ENCODE measurements around the gene GALNT7. TPM values are rescaled to one million over a fixed set of nuclear protein-coding genes. Genes with fewer than 3 reads are reported as not detected.

Gene GALNT7
- total RNA-seq, 1 experiment from 2014 or later, result 13.8 TPM

DNA sequence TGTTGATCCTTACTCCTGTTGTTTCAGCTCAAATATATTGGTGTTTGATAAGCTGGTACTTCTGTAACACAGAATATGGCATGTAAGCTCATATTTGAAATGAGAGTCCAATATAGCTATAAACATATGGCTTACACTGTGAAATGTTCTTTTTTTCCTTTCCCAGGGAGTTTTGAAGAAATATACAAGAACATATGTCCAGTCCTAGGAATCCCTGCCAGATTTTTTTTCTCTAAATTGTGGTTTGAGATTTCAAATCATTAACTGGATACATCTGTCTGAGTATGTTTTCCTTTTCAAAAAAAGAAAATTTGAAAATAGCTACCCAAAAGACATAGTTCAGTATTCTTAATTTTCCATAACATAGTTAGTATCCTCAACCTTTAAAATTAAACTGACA is 105.3 kb downstream of the GALNT7 start:
- TF ChIP-seq EZH2 (IDR thresholded peaks at IDR 0.05; ENCODE audit: low read length, unreplicated experiment) (no peak), EZH2phosphoT487 (IDR thresholded peaks at IDR 0.05; ENCODE audit: borderline replicate concordance, low read length) (no peak)
- TF ChIP-seq, protein P1, sequence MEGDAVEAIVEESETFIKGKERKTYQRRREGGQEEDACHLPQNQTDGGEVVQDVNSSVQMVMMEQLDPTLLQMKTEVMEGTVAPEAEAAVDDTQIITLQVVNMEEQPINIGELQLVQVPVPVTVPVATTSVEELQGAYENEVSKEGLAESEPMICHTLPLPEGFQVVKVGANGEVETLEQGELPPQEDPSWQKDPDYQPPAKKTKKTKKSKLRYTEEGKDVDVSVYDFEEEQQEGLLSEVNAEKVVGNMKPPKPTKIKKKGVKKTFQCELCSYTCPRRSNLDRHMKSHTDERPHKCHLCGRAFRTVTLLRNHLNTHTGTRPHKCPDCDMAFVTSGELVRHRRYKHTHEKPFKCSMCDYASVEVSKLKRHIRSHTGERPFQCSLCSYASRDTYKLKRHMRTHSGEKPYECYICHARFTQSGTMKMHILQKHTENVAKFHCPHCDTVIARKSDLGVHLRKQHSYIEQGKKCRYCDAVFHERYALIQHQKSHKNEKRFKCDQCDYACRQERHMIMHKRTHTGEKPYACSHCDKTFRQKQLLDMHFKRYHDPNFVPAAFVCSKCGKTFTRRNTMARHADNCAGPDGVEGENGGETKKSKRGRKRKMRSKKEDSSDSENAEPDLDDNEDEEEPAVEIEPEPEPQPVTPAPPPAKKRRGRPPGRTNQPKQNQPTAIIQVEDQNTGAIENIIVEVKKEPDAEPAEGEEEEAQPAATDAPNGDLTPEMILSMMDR (conservative IDR thresholded peaks at IDR 0.05; ENCODE audit: low read depth, low read length), result no peak
- no peak overlapping the region for H3K9ac ChIP-seq (ENCODE audit: low read length)
- no peak for DNase-seq
- no peaks in the 10 kb centered on the region for H4K20me1 ChIP-seq (ENCODE audit: low read length)
- H3F3A ChIP-seq (ENCODE audit: low read length, unreplicated experiment), result no peaks in the 10 kb centered on the region
- no peaks in the 10 kb centered on the region for H3K4me1 ChIP-seq (ENCODE audit: insufficient read depth, low read length)
- H3K79me2 ChIP-seq (ENCODE audit: low read length), result no peaks in the 10 kb centered on the region
- no peaks in the 10 kb centered on the region for H3K27me3 ChIP-seq (ENCODE audit: low read length)
- ChIA-PET POLR2A (ENCODE audit: unreplicated experiment) (no interaction called here), CTCF (no interaction called here)
- no peaks in the 10 kb centered on the region for H3K36me3 ChIP-seq (ENCODE audit: low read depth, low read length)
- no peak overlapping the region for H2AFZ ChIP-seq (ENCODE audit: low read length)
- H3K27ac ChIP-seq (ENCODE audit: low read length), result no peak overlapping the region
- intact Hi-C loops (cut with micrococcal nuclease), result no loop called here
- ATAC-seq, result no peak
- no peaks in the 10 kb centered on the region for H3K9me2 ChIP-seq (replicated peaks; ENCODE audit: low read length)
- no peak overlapping the region for H3K4me3 ChIP-seq (ENCODE audit: low read length)
- H3K9me3 ChIP-seq (ENCODE audit: low read length), result no peaks in the 10 kb centered on the region
- H3K4me2 ChIP-seq (ENCODE audit: low read length), result no peak overlapping the region
- no TSS peak for BruUV-seq (replicated peaks)

DNA sequence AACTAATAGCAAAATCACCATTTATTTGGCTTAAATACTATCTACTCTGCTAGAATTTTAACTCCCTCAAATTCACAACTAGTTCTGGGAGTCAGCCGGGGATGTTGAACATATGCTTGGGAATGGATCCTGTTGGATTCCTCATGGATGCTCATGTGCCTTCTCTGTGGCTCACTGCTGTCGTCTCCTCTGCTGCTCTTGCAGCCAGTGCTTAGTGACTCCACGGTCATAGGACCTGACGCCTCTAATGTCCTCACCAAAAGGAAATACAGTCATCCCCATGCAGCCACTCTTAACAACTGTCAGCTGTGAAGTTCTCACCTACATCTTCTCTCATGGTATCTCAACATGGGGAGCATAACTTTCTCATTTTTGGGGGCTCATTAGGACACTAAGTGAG is 106.1 kb downstream of the GALNT7 start:
- Histone ChIP-seq H3K4me2 (ENCODE audit: low read length) (no peak overlapping the region), H3K9ac (ENCODE audit: low read length) (no peak overlapping the region), H3K79me2 (ENCODE audit: low read length) (no peaks in the 10 kb centered on the region), H3K9me2 (replicated peaks; ENCODE audit: low read length) (no peaks in the 10 kb centered on the region), H3K4me1 (ENCODE audit: insufficient read depth, low read length) (no peaks in the 10 kb centered on the region), H4K20me1 (ENCODE audit: low read length) (no peaks in the 10 kb centered on the region), H3K27ac (ENCODE audit: low read length) (no peak overlapping the region), H3K27me3 (ENCODE audit: low read length) (no peaks in the 10 kb centered on the region), H3K4me3 (ENCODE audit: low read length) (no peak overlapping the region), H3F3A (ENCODE audit: low read length, unreplicated experiment) (no peaks in the 10 kb centered on the region), H3K9me3 (ENCODE audit: low read length) (no peaks in the 10 kb centered on the region), H2AFZ (ENCODE audit: low read length) (no peak overlapping the region), H3K36me3 (ENCODE audit: low read depth, low read length) (no peaks in the 10 kb centered on the region)
- ATAC-seq, result no peak
- intact Hi-C loops (cut with micrococcal nuclease), result no loop called here
- BruUV-seq (replicated peaks), result no TSS peak
- ChIA-PET POLR2A (ENCODE audit: unreplicated experiment) (no interaction called here), CTCF (no interaction called here)
- TF ChIP-seq, protein P1 (conservative IDR thresholded peaks at IDR 0.05; ENCODE audit: low read depth, low read length), result no peak
- no peak for TF ChIP-seq EZH2phosphoT487 (IDR thresholded peaks at IDR 0.05; ENCODE audit: borderline replicate concordance, low read length)
- TF ChIP-seq EZH2 (IDR thresholded peaks at IDR 0.05; ENCODE audit: low read length, unreplicated experiment), result no peak
- DNase-seq, result no peak

DNA sequence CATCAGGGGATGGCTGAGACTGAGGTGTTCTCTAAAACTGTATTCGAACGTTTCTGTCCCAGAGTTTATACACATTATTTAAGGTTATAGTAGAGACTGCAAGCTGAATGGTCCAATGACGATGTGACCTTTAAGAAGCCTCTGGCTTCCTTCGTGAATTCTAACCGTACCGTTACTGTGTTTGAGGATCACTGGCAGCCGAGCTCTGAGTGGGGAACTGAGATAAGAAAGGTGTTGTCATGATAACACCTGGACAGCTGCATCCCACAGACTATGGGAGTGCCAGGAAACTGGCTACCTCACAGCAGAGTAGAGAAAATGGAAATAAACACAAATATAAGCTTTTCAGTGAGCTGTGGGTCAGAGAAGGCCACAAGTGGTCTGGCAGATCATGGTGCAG is 106.5 kb downstream of the GALNT7 start:
- H3K9ac ChIP-seq (ENCODE audit: low read length), result no peak overlapping the region
- no peak overlapping the region for H3K4me3 ChIP-seq (ENCODE audit: low read length)
- no peaks in the 10 kb centered on the region for H3K79me2 ChIP-seq (ENCODE audit: low read length)
- H3K9me2 ChIP-seq (replicated peaks; ENCODE audit: low read length), result no peaks in the 10 kb centered on the region
- DNase-seq, result no peak
- no peak overlapping the region for H3K27ac ChIP-seq (ENCODE audit: low read length)
- no peaks in the 10 kb centered on the region for H3K4me1 ChIP-seq (ENCODE audit: insufficient read depth, low read length)
- H3K9me3 ChIP-seq (ENCODE audit: low read length), result no peaks in the 10 kb centered on the region
- ATAC-seq, result no peak
- H3F3A ChIP-seq (ENCODE audit: low read length, unreplicated experiment), result no peaks in the 10 kb centered on the region
- no peaks in the 10 kb centered on the region for H3K36me3 ChIP-seq (ENCODE audit: low read depth, low read length)
- TF ChIP-seq, protein P1 (conservative IDR thresholded peaks at IDR 0.05; ENCODE audit: low read depth, low read length), result no peak
- TF ChIP-seq EZH2phosphoT487 (IDR thresholded peaks at IDR 0.05; ENCODE audit: borderline replicate concordance, low read length) (no peak), EZH2 (IDR thresholded peaks at IDR 0.05; ENCODE audit: low read length, unreplicated experiment) (no peak)
- no peak overlapping the region for H3K4me2 ChIP-seq (ENCODE audit: low read length)
- CTCF ChIA-PET, result no interaction called here
- H2AFZ ChIP-seq (ENCODE audit: low read length), result no peak overlapping the region
- H3K27me3 ChIP-seq (ENCODE audit: low read length), result no peaks in the 10 kb centered on the region
- BruUV-seq (replicated peaks), result no TSS peak
- intact Hi-C loops (cut with micrococcal nuclease), result no loop called here
- H4K20me1 ChIP-seq (ENCODE audit: low read length), result no peaks in the 10 kb centered on the region
- POLR2A ChIA-PET (ENCODE audit: unreplicated experiment), result no interaction called here

Data from PC-3 (cell line).